Activated B cell treated with CpG ODN at 0.5 μM for 24 hours (primary cell): ENCODE results near the gene ST6GALNAC3. TPM values are rescaled to one million over a fixed set of nuclear protein-coding genes. Genes with fewer than 3 reads are reported as not detected.

Experiments used
- ATAC-seq: fragments of 200-7000 bp; cut with Tn5 transposase; one replicate; pipeline ENCODE4 v1.10.0; 2021; ENCODE audit warnings: low read depth, mild to moderate bottlenecking, moderate library complexity
- CTCF ChIA-PET: fragments of 350-600 bp; sonication (Branson Sonifier 250); formaldehyde crosslinking; loops from one replicate; lab custom pipeline; 2021; ENCODE audit warnings: antibody characterized with exemption; lab: Charles Lee
- POLR2A ChIA-PET: fragments of 350-600 bp; sonication (Branson Sonifier 250); formaldehyde crosslinking; loops from one replicate; lab custom pipeline; 2021; ENCODE audit warnings: antibody characterized with exemption; lab: Charles Lee
- DNase-seq: peaks from one replicate; pipeline ENCODE4 v3.0.0; 2022
- H3K27ac Mint-ChIP-seq: one replicate; pipeline ENCODE4 v1.8.0; 2020; ENCODE audit warnings: mixed read lengths
- H3K27me3 Mint-ChIP-seq: one replicate; pipeline ENCODE4 v1.8.0; 2021; ENCODE audit warnings: mixed read lengths
- H3K36me3 Mint-ChIP-seq: one replicate; pipeline ENCODE4 v1.8.0; 2021; ENCODE audit warnings: low read depth, mixed read lengths
- H3K4me1 Mint-ChIP-seq: one replicate; pipeline ENCODE4 v1.8.0; 2021; ENCODE audit warnings: mixed read lengths
- H3K4me3 Mint-ChIP-seq: one replicate; pipeline ENCODE4 v1.8.0; 2020; ENCODE audit warnings: mild to moderate bottlenecking, mixed read lengths
- H3K9me3 Mint-ChIP-seq: one replicate; pipeline ENCODE4 v1.8.0; 2020; ENCODE audit warnings: mixed read lengths
- intact Hi-C: fragments of 100-400 bp; cut with micrococcal nuclease; formaldehyde crosslinking; loops from one replicate; pipeline ENCODE4 v1.15.1; 2024
- total RNA-seq: library from RNA; stranded (reverse); gene quantifications from 2 replicates; pipeline ENCODE4 v1.2.3, GENCODE V29; 2022
- TF ChIP-seq, protein P1 (sequence below): fragments of 200-600 bp; IDR thresholded peaks from one replicate; pipeline ENCODE4 v1.8.0; 2022; ENCODE audit warnings: antibody characterized with exemption, mild to moderate bottlenecking

ST6GALNAC3 gene
- total RNA-seq, 1 donor from 2014 or later: 12.6 TPM

DNA sequence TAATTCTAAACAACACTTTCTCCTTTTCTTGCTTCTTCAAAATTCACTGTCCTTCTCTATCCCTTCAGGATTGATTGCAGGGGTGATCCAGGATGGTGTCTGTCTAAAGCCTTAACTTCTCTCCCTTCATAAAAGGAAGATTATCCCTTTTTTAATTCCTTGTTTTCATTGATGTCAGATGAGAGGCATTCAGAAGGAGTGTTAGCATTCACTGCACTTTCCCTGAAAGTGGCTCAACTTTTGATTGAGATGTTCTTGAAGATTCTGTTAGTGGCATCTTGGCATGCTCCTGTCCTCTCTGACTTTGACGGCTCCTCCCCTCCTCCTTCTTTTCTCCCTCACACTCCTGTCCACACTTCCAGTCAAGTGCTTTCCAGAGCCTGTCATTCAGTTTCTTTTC, 71.6 kb downstream of the ST6GALNAC3 start:
- DNase-seq: no peak
- H3K36me3 Mint-ChIP-seq: no peaks in the 10 kb centered on the region
- H3K27ac Mint-ChIP-seq: no peak overlapping the region
- peaks cover 2% of the 10 kb centered on the region for H3K4me1 Mint-ChIP-seq
- no peaks in the 10 kb centered on the region for H3K9me3 Mint-ChIP-seq
- ChIA-PET POLR2A (no interaction called here), CTCF (interaction anchor here (0.8 kb wide), 1 partner anchor 8 kb away, joined by 3 read pairs; no protein-coding TSS in a partner anchor)
- intact Hi-C loops: no loop called here
- TF ChIP-seq, protein P1, sequence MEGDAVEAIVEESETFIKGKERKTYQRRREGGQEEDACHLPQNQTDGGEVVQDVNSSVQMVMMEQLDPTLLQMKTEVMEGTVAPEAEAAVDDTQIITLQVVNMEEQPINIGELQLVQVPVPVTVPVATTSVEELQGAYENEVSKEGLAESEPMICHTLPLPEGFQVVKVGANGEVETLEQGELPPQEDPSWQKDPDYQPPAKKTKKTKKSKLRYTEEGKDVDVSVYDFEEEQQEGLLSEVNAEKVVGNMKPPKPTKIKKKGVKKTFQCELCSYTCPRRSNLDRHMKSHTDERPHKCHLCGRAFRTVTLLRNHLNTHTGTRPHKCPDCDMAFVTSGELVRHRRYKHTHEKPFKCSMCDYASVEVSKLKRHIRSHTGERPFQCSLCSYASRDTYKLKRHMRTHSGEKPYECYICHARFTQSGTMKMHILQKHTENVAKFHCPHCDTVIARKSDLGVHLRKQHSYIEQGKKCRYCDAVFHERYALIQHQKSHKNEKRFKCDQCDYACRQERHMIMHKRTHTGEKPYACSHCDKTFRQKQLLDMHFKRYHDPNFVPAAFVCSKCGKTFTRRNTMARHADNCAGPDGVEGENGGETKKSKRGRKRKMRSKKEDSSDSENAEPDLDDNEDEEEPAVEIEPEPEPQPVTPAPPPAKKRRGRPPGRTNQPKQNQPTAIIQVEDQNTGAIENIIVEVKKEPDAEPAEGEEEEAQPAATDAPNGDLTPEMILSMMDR: no peak
- H3K27me3 Mint-ChIP-seq: no peaks in the 10 kb centered on the region
- ATAC-seq: no peak
- no peak overlapping the region for H3K4me3 Mint-ChIP-seq

DNA sequence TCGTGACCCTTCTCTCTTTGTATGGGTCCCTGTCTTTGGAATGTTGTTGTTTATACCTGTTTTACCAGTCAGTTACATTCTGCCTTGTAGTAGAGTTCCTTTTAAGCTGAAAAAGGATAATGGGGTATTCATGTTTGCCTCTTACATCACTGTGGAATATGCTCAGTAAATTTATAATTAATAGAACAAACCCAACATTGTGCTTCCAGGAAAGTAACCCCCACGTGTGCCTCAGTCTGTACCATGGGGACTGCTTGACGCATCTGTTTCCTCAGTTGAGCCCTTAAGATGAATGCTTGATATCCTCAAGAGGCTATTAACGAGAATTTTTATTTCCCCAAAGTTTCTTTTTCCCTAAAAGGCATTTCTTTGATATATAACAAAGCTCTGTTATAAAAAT, 73.4 kb downstream of the ST6GALNAC3 start:
- peaks cover 2% of the 10 kb centered on the region for H3K27me3 Mint-ChIP-seq
- TF ChIP-seq, protein P1: no peak
- H3K4me1 Mint-ChIP-seq: peaks cover 2% of the 10 kb centered on the region
- POLR2A ChIA-PET: no interaction called here
- no peak overlapping the region for H3K27ac Mint-ChIP-seq
- intact Hi-C loops: no loop called here
- H3K4me3 Mint-ChIP-seq: no peak overlapping the region
- no peaks in the 10 kb centered on the region for H3K36me3 Mint-ChIP-seq
- ATAC-seq (no peak), DNase-seq (no peak)
- CTCF ChIA-PET: no interaction called here
- no peaks in the 10 kb centered on the region for H3K9me3 Mint-ChIP-seq

DNA sequence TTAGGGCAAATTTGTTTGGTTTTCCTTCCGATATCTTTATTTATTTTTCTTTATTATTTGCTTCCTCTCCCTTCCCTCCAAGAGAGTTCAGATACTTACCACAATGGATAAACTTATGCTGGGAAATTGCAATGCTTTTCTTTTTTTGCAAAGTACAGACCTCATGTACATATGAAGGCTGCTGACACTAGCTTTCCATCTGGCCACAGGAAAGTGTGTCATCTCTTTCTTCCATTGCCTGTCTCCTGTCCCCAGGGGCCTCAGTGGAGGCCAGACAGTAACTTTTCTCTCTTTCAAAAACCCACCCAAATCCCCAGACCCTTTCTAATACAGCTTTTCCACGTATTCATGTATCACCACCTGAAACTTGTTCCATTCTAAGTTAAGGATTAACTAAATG, 73.9 kb downstream of the ST6GALNAC3 start:
- Mint-ChIP-seq H3K27ac (no peak overlapping the region), H3K27me3 (peaks cover 4% of the 10 kb centered on the region), H3K9me3 (no peaks in the 10 kb centered on the region), H3K36me3 (no peaks in the 10 kb centered on the region), H3K4me3 (no peak overlapping the region), H3K4me1 (peaks cover 2% of the 10 kb centered on the region)
- CTCF ChIA-PET: no interaction called here
- ATAC-seq (no peak), DNase-seq (no peak)
- intact Hi-C loops: no loop called here
- TF ChIP-seq, protein P1: no peak
- POLR2A ChIA-PET: no interaction called here

DNA sequence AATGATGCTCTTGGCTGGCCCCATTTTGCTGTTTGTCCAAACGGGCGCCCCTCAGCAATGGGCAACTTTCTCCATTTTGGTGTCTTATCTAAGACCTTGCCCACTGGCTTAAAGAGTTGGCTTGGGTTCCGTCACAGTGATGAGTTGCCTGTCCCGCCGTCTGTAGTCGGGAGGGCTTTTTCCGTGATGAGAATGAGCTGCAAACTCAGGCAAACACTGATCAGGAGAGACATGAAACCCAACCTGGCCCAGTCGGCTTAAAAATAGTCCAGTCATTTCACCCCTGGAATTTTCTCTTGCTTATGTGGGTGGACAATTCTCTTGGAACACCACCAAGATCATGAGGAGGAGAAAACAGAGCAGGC, 79.3 kb downstream of the ST6GALNAC3 start:
- H3K4me3 Mint-ChIP-seq: no peak overlapping the region
- H3K27ac Mint-ChIP-seq: no peak overlapping the region

DNA sequence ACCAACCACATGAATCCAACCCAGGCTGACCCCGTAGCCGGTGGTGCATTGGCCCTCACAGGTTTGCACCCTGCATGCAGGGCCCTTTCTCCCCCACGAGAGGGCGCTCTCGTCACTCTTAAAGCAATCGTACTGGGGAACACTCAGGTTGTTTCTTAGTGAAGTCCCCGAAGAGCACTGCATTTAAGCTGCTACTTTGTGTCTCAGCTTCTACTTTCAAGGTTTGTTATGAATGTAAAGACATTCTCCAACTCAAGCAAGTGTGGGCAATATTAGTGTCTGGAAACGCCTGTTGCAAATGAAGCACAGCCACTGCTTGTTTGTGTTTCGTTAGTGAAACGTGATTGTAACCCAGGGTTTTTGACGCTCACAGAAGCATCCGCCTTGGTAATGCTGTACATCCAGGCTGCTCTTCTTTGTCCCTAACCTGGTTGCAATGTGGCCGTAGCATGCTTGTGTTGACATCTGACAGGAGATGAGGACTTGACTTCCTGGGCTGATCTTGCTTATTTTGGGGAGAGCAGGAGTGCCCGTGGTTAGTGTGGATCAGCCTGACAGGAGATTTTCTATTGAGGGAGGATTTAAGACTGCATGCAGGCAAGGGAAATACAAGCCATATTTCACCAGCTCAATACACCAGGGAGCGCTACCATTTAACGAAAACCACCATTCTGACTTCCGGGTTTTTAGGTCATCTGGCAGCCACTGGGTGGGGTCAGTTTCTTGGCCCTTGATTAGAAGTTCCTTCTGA, 79.8 kb downstream of the ST6GALNAC3 start:
- Mint-ChIP-seq H3K27ac (peak overlapping the region; percentile 42), H3K4me3 (peak overlapping the region; percentile 79), H3K9me3 (no peaks in the 10 kb centered on the region), H3K27me3 (peaks cover 4% of the 10 kb centered on the region), H3K4me1 (peaks cover 17% of the 10 kb centered on the region), H3K36me3 (no peaks in the 10 kb centered on the region)
- ChIA-PET POLR2A (no interaction called here), CTCF (interaction anchor here (0.7 to 2.1 kb wide), 16 partner anchors 8 to 1960 kb away, joined by 3 to 8 read pairs (median 4); no protein-coding TSS in a partner anchor)
- intact Hi-C loops: loop anchor here (1.0 to 10.0 kb wide), 12 partner anchors 65 to 1746 kb away; partner anchors contain the start of genes PIGK, ST6GALNAC5 and ZZZ3
- ATAC-seq (peak; percentile 91), DNase-seq (peak; percentile 60)
- TF ChIP-seq, protein P1: peak; percentile 59

More for the DNA sequence above, 79.3 kb downstream of the ST6GALNAC3 start:
- DNase-seq (no peak), ATAC-seq (no peak)
- Mint-ChIP-seq H3K36me3 (no peaks in the 10 kb centered on the region), H3K27me3 (peaks cover 4% of the 10 kb centered on the region), H3K9me3 (no peaks in the 10 kb centered on the region), H3K4me1 (peaks cover 17% of the 10 kb centered on the region)
- TF ChIP-seq, protein P1: no peak
- POLR2A ChIA-PET: no interaction called here
- intact Hi-C loops: loop anchor here (1.0 to 10.0 kb wide), 12 partner anchors 65 to 1747 kb away; partner anchors contain the start of genes PIGK, ST6GALNAC5 and ZZZ3
- CTCF ChIA-PET: interaction anchor here (0.7 to 2.1 kb wide), 9 partner anchors 9 to 1380 kb away, joined by 3 to 8 read pairs (median 4); no protein-coding TSS in a partner anchor
